Measurements from ENCODE around the gene EPHB2.
A peak's percentile ranks its signal among the peaks of the same experiment; 100 is the strongest.
"Not testable (repeated sequence)": the region's sequence is repeated elsewhere in the genome, so short reads cannot be mapped to it uniquely, and the experiment has no call there.

EPHB2 gene

GRCh38 chr1:22710701-22711049 is at the start of gene EPHB2:
EPHB2 (plus strand) TSS chr1:22710839; CDS start chr1:22710983, 144 bp downstream.
- no peak for DNase-seq (ENCODE audit: low read depth)

GRCh38 chr1:22661880-22662279 is 48.8 kb upstream of the EPHB2 start:
- DNase-seq (ENCODE audit: low read depth): no peak

GRCh38 chr1:22662318-22662717 is 48.3 kb upstream of the EPHB2 start:
- DNase-seq (ENCODE audit: low read depth): peak; percentile 37

GRCh38 chr1:22662986-22663408 is 47.6 kb upstream of the EPHB2 start:
- no peak for DNase-seq (ENCODE audit: low read depth)

DNA sequence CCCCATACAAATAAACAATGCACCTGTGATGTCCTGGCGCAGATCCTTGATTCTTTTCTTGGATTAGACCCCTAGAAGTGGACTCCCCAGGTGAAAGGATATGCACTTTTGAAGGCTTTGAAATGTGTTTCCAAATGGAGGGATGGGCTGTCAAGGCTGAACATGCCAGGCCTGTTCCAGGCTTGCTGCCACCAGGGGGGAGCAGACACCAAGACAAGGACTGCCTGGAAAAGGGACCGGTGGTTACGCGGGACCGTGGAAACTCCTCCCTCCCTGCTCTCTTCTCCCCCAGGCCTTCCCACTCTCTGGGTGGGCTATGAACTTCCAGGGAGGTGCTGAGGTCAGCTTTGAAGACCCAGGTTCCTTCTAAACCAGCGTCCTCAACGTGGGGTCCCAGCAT is 44.9 kb upstream of the EPHB2 start:
- DNase-seq (ENCODE audit: low read depth): peak; percentile 29

DNA sequence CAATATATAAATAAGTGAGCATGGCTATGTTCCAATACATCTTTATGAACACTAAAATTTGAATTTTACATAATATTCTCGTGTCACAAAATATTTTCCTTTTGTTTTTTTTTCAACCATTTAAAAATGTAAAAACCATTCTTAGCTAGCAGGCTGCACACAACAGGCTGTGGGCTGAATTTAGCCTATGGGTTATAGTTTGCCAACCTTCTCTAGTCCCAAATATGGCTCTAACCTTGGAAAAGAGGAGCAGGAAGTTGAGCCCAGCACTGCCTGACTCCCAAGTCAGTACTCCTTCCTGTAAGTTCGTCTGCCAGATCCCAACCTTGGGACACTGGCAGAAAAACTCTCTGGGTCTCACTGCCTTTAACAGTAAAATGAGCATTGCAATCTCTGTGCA is 44.2 kb upstream of the EPHB2 start:
- DNase-seq (ENCODE audit: low read depth): no peak

- not testable (repeated sequence) for DNase-seq (ENCODE audit: low read depth)
These were observed 41.8 kb upstream of the EPHB2 start for GRCh38 chr1:22668840-22669239.

- DNase-seq (ENCODE audit: low read depth): no peak
These were observed 40.2 kb upstream of the EPHB2 start for GRCh38 chr1:22670352-22670975.

- no peak for DNase-seq (ENCODE audit: low read depth)
These were observed 38.6 kb upstream of the EPHB2 start for GRCh38 chr1:22671999-22672398.

DNA sequence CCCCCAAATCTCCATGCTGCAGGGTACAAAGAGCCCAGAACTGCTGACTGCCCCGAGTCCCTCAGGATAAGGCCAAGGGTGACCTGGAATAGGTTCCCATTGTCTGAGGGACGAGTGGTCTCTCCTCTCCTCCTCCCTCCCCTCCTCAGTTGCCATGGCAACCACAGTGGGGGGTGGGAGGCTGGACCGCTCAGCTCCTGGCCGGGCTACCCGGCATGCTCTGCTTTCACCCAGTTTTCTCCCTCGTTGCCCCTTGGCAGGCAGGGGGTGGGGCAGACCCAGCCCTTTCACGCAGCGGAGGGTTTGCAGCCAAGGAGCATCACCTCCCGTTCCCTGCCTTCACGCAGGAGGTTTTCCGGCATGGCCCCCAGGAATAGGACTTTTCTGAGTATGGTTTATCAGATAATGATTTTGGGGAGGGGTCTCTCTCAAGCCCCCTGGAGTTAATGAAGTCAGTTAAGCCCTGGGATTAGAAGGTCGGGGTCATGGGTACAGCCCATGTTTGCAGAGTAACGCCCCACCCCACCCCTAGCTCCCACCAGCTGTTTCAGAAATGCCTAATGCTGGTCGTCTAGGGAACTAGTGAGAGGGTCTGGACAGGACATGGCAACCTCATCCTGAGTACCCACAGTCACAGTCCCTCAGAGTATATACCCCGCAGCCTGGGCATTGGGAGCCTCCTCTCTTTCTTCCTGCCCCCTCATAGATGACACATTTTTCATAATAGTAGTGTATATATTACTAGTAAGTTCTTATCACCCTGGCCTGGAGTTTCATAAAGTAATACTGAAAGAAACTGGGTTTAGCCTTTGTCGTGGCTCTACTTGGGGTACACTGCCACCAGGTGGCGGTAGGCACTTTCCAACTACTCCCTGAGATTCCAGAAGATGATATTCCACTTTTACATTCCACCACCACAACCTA is 36.9 kb upstream of the EPHB2 start:
- peak; percentile 64 for DNase-seq (ENCODE audit: low read depth)

DNA sequence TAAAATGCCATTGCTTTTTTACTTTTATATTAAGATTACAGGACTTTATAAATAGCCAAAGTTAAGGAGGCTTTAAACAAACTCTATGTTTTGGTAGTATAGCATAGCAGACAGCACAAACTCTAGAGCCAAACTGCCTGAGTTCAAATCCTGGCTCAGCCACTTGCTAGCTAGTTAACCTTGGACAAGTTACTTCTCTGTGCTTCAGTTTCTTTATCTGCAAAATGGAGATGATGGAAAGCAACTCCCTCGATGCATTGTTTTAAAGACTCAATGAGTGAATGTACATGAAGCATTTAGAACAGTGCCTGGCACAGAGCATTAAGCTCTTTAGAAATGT is 36.3 kb upstream of the EPHB2 start:
- DNase-seq (ENCODE audit: low read depth): no peak

DNA sequence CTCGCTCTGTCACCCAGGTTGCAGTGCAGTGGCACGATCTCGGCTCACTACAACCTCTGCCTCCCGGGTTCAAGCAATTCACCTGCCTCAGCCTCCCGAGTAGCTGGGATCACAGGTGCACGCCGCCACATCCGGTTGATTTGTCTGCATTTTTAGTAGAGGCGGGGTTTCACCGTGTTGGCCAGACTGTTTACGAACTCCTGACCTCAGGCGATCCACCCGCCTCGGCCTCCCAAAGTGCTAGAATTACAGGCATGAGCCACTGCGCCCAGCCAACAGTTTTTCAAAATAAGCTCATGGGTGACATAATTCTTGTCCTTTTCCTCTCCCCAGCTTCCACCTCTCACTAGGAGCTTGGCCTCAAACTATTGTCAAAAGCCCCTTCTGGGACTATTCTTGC is 34.5 kb upstream of the EPHB2 start:
- DNase-seq (ENCODE audit: low read depth): not testable (repeated sequence)

DNA sequence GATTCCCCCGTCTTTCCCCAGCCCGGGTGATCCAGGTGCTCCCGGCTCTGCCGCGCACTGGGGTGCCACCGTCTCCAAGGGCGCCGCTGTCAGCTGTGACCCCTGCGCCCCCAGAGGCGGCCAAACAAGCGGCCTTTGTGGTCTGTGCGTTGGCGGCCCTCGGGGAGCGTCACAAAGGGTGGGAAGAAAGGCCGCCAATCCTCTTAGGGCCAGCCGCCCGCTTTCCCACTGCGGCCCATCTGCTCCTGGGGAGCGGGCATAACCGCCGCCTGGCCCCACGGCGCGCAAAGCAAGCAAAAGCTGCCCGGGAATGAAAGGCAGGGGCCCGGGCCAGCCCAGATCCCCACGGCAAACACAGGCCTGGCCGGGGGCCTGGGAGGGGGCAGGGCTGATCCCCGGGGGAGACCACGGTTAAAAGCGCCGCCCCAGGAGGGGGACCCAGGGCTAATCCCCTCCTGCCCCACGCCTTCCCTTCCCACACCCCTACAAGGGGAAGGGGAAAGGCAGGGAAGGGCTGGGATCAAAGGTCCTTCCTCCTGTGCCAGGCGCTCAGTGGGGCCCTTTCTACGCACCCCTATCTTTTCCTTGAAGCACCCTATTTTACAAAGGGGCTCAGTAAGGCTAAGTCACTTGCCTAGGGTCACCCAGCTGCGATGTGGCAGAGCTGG is 33.6 kb upstream of the EPHB2 start:
- DNase-seq (ENCODE audit: low read depth): no peak

DNA sequence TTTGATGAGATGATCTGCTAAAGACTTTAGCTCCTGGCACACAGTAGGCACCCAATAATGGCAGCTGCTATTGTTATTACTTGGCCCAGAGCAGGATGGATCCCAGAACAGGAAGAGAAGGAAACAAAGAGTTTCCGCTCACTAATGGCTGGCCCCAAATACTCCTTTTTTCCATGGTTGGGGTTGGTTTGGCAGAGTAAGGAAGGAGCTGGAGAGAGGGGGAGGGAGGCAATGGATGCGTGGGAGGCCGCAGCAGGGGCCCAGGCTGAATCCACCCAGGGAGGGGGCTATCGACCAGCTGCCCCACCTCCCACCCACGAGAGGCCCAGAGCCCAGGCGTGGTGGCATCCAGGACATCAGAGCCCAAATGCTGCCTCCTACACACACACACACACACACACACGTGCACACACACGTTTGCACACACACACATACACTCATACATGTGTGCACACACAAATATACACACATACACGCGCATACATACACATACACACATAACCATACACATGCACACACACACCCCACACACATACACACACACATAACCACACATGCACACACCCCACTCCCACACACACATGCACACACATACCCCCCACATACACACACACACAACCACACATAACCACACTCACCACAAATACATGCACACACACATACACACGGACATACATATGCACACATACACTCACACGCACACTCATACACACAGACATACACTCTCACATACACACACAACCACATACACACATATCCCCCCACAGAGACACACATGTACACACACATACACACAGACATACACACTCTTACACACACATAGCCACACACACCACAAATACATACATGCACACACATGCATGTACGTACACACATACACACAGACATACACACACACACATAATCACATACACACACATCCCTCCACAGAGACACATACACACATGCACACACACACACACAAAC is 32.4 kb upstream of the EPHB2 start:
- no peak for DNase-seq (ENCODE audit: low read depth)

GRCh38 chr1:22680726-22681125 is 29.9 kb upstream of the EPHB2 start:
- DNase-seq (ENCODE audit: low read depth): no peak

DNA sequence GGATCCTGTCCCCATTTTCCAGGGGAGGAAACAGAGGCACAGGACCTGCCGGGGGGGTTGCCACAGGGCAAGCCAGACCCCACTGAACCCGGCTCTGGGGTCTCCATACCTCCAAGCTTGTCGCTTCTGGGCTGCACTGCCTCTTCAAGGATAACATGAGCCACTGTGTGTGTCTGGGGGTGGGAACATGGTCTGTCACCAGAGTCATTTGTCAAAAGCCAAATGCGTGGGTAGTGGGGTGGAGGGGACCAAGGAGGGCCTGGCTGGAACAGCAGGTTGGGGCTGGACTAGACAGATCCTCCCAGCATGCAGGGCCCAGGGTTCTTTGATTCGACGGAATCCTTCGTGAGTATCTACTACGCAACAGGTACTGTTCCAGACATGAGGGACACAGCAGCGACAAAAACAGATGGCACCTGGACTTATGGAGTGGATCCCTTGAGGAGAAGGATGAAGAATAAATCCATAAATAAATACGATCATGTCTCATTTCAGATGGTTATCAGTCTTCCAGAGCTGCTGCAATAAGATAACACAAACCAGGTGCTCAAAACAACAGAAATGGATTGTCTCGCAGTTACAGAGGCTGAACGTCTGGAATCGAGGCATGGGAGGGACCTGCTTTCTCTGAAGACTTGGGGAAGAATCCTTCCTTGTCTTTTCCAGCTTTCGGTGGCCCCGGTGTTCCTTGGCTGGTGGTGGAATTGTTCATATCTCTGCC is 28.9 kb upstream of the EPHB2 start:
- no peak for DNase-seq (ENCODE audit: low read depth)

- no peak for DNase-seq (ENCODE audit: low read depth)
These were observed 27.1 kb upstream of the EPHB2 start for GRCh38 chr1:22683547-22683946.

DNA sequence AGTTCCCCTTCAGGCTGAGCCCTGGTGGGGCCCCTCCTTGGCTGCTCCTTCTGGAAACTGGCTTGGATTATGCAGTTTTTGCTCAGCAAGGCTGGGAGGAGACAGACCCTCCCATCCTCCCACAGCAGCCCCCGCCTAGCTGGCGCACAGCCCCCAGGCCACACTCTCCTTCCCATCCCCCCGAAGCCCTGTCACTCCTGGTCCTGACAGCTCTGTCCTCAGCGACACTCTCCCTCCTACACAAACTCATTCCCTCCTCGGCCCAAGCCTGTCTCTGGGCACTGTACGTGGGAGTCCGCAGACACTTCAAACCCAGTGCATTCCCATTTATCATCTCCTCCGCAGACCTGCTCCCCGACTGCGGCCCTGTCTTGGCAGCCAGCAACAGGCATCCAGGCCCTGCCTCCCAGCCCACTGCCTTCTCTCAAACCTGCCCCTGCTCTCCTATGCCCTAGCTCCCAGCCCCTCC is 25.0 kb upstream of the EPHB2 start:
- peak; percentile 75 for DNase-seq (ENCODE audit: low read depth)

DNA sequence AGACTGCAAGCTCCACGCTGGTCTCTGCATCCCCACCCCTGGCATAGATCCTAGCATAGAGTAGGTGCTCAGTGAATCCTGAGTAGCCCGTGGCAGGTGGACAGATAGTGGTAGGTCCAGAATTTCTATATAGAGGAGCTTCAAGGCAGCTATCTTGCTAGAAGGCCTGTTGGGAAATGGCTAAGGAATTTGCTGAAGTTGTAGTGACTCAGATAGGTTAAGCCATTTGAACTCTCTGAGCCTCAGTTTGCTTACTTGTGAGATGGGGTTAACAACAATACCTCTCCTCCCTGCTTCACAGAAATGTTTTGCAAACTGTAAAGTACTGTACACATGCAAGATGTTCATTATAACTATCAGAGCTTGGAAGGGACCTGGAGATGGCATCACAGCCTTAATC is 23.4 kb upstream of the EPHB2 start:
- DNase-seq (ENCODE audit: low read depth): peak; percentile 84

DNA sequence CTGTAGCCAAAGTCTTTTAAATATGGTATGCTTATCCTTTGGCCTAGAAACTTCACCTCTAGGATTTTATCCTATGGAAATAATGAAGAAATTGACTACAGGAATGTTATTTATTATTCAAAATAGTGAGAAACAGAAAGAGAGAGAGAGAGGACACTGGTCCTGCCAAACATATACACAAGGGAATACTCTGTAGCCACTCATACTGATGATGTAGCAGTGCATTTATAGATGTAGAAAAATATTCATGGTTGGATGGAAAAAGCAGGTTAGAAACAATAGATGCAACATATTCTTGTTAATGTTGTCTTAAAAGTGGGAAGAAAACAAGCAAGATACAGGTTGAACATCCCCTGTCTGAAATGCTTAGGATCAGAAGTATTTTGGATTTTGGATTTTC is 22.2 kb upstream of the EPHB2 start:
- DNase-seq (ENCODE audit: low read depth): no peak

DNA sequence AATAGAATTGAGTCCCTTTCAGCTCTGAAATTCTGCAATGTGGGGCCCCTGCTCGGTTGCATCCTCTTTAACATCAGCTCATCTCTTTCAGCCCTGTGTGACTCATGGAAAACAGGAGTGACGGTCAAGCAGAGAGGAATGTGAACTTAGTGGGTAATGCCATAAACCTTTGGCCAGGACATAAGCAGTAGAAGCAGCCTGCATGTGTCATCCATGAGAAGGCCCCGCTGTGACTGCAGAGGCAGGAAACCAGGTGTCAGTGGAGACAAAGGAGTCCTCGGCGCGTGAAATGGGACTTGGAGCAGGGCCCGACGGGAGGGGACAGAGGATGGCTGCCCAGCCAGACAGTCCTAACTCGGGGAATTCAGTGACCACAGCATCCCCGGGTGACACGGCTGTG is 21.1 kb upstream of the EPHB2 start:
- peak; percentile 89 for DNase-seq (ENCODE audit: low read depth)
